Ectodermal cell (in vitro differentiated cells): ENCODE measurements around the gene OR14I1. TPM values are rescaled to one million over a fixed set of nuclear protein-coding genes. Genes with fewer than 3 reads are reported as not detected.

Source experiments
- H3K27ac ChIP-seq: 2 replicates; pipeline ENCODE4 v1.7.0; 2013; ENCODE audit warnings: mild to moderate bottlenecking, low read depth, low read length; ENCODE audit not compliant: insufficient read depth, poor library complexity, severe bottlenecking
- H3K27me3 ChIP-seq: 2 replicates; pipeline ENCODE4 v1.7.0; 2013; ENCODE audit warnings: mild to moderate bottlenecking, low read length; ENCODE audit not compliant: insufficient read depth, control insufficient read depth, poor library complexity, severe bottlenecking
- H3K36me3 ChIP-seq: one replicate; pipeline ENCODE4 v1.7.0; 2013; ENCODE audit warnings: low read length; ENCODE audit not compliant: control insufficient read depth, insufficient read depth
- H3K4me1 ChIP-seq: one replicate; pipeline ENCODE4 v1.7.0; 2013; ENCODE audit warnings: low read length; ENCODE audit not compliant: control insufficient read depth, insufficient read depth
- H3K4me3 ChIP-seq: 2 replicates; pipeline ENCODE4 v1.7.0; 2013; ENCODE audit warnings: low read depth, low read length, control low read depth; ENCODE audit not compliant: insufficient read depth
- H3K9me3 ChIP-seq: 2 replicates; pipeline ENCODE4 v1.7.0; 2013; ENCODE audit warnings: mild to moderate bottlenecking, low read length, moderate library complexity; ENCODE audit not compliant: control insufficient read depth
- WGBS, 2 experiments: methylation state at CpG; one replicate each; pipeline ENCODE4 v1.1.7; 2013; ENCODE audit warnings: missing lambda C conversion rate in 2 of 2; 5-methylcytosine and 5-hydroxymethylcytosine counted together
- polyA plus RNA-seq, 4 experiments: library from polyadenylated mRNA; stranded (reverse); fragments of 50-300 nt; gene quantifications; one replicate each; pipeline ENCODE4 v1.2.3, GENCODE V29; 2013

The OR14I1 gene
- not detected for polyA plus RNA-seq (2013, experiment 1 of 4)
- not detected for polyA plus RNA-seq (2013, experiment 2 of 4)
- not detected for polyA plus RNA-seq (2013, experiment 3 of 4)
- polyA plus RNA-seq (2013, experiment 4 of 4): not detected

GRCh38 chr1:248702714-248703113 is at the start of gene OR14I1:
Gene OR14I1, minus strand, starts transcription at chr1:248702766.
- no peak within 1 kb of the TSS for H3K4me3 ChIP-seq
- H3K4me1 ChIP-seq: no peaks in the 10 kb centered on the region
- H3K27ac ChIP-seq: no peak within 1 kb of the TSS
- H3K9me3 ChIP-seq: peaks cover 9% of the 10 kb centered on the region
- no peaks in the 10 kb centered on the region for H3K27me3 ChIP-seq
- WGBS, 2 experiments: 62 to 63% methylated on average over 1 of the region's 1 CpG
- no peaks in the 10 kb centered on the region for H3K36me3 ChIP-seq

- WGBS, 2 experiments: 64 to 71% methylated on average over 4 of the region's 4 CpGs
- H3K4me1 ChIP-seq: no peaks in the 10 kb centered on the region
- no peak overlapping the region for H3K27ac ChIP-seq
- peaks cover 10% of the 10 kb centered on the region for H3K9me3 ChIP-seq
- H3K4me3 ChIP-seq: no peak overlapping the region
- H3K36me3 ChIP-seq: no peaks in the 10 kb centered on the region
- no peaks in the 10 kb centered on the region for H3K27me3 ChIP-seq
Observed at GRCh38 chr1:248751635-248752034, 49.1 kb upstream of the OR14I1 start.

GRCh38 chr1:248751142-248751541 is 48.6 kb upstream of the OR14I1 start:
- 69% methylated on average over 5 of the region's 5 CpGs for WGBS, 2 experiments
- H3K9me3 ChIP-seq: peaks cover 10% of the 10 kb centered on the region

GRCh38 chr1:248750496-248750895 is 47.9 kb upstream of the OR14I1 start:
- H3K27ac ChIP-seq: no peak overlapping the region
- H3K36me3 ChIP-seq: no peaks in the 10 kb centered on the region
- no peaks in the 10 kb centered on the region for H3K27me3 ChIP-seq
- H3K4me3 ChIP-seq: no peak overlapping the region
- no peaks in the 10 kb centered on the region for H3K4me1 ChIP-seq
- H3K9me3 ChIP-seq: peaks cover 9% of the 10 kb centered on the region
- WGBS, 2 experiments: 58 to 63% methylated on average over 2 of the region's 2 CpGs

More at GRCh38 chr1:248751142-248751541, 48.6 kb upstream of the OR14I1 start:
- no peaks in the 10 kb centered on the region for H3K27me3 ChIP-seq
- no peaks in the 10 kb centered on the region for H3K36me3 ChIP-seq
- H3K27ac ChIP-seq: no peak overlapping the region
- H3K4me3 ChIP-seq: no peak overlapping the region
- H3K4me1 ChIP-seq: no peaks in the 10 kb centered on the region

GRCh38 chr1:248748211-248748610 is 45.6 kb upstream of the OR14I1 start:
- H3K4me3 ChIP-seq: no peak overlapping the region
- H3K27me3 ChIP-seq: no peaks in the 10 kb centered on the region
- WGBS, 2 experiments: 87 to 94% methylated on average over 9 of the region's 10 CpGs
- no peaks in the 10 kb centered on the region for H3K4me1 ChIP-seq
- H3K9me3 ChIP-seq: peaks cover 10% of the 10 kb centered on the region
- no peak overlapping the region for H3K27ac ChIP-seq
- H3K36me3 ChIP-seq: no peaks in the 10 kb centered on the region

- Histone ChIP-seq H3K4me1 (no peaks in the 10 kb centered on the region), H3K27ac (no peak overlapping the region), H3K4me3 (no peak overlapping the region), H3K9me3 (peaks cover 4% of the 10 kb centered on the region), H3K36me3 (no peaks in the 10 kb centered on the region), H3K27me3 (no peaks in the 10 kb centered on the region)
- WGBS, 2 experiments: 88% methylated on average over 7 of the region's 7 CpGs
Observed at GRCh38 chr1:248740876-248741275, 38.3 kb upstream of the OR14I1 start.

GRCh38 chr1:248739572-248740205 is 37.1 kb upstream of the OR14I1 start:
- no peak overlapping the region for H3K4me3 ChIP-seq
- no peaks in the 10 kb centered on the region for H3K36me3 ChIP-seq
- no peak overlapping the region for H3K27ac ChIP-seq
- H3K9me3 ChIP-seq: peaks cover 4% of the 10 kb centered on the region
- H3K4me1 ChIP-seq: no peaks in the 10 kb centered on the region
- 69 to 75% methylated on average over 16 of the region's 16 CpGs for WGBS, 2 experiments
- H3K27me3 ChIP-seq: no peaks in the 10 kb centered on the region

GRCh38 chr1:248737457-248737856 is 34.9 kb upstream of the OR14I1 start:
- H3K36me3 ChIP-seq: no peaks in the 10 kb centered on the region
- H3K27me3 ChIP-seq: no peaks in the 10 kb centered on the region
- H3K9me3 ChIP-seq: peaks cover 3% of the 10 kb centered on the region
- no peaks in the 10 kb centered on the region for H3K4me1 ChIP-seq
- no peak overlapping the region for H3K4me3 ChIP-seq
- no peak overlapping the region for H3K27ac ChIP-seq
- 58 to 66% methylated on average over 6 of the region's 6 CpGs for WGBS, 2 experiments

GRCh38 chr1:248736977-248737376 is 34.4 kb upstream of the OR14I1 start:
- H3K4me1 ChIP-seq: no peaks in the 10 kb centered on the region
- no peak overlapping the region for H3K4me3 ChIP-seq
- H3K36me3 ChIP-seq: no peaks in the 10 kb centered on the region
- no peak overlapping the region for H3K27ac ChIP-seq
- 43% methylated on average over 4 of the region's 4 CpGs for WGBS, 2 experiments
- H3K27me3 ChIP-seq: no peaks in the 10 kb centered on the region
- H3K9me3 ChIP-seq: peaks cover 3% of the 10 kb centered on the region

GRCh38 chr1:248733566-248733965 is 31.0 kb upstream of the OR14I1 start:
- 83 to 91% methylated on average over 4 to 5 of the region's 5 CpGs for WGBS, 2 experiments
- no peak overlapping the region for H3K27ac ChIP-seq
- H3K27me3 ChIP-seq: no peaks in the 10 kb centered on the region
- H3K4me3 ChIP-seq: no peak overlapping the region
- H3K9me3 ChIP-seq: peaks cover 8% of the 10 kb centered on the region
- H3K4me1 ChIP-seq: no peaks in the 10 kb centered on the region
- H3K36me3 ChIP-seq: no peaks in the 10 kb centered on the region
